ENCODE measurements around the gene MARK3.

Gene MARK3

DNA sequence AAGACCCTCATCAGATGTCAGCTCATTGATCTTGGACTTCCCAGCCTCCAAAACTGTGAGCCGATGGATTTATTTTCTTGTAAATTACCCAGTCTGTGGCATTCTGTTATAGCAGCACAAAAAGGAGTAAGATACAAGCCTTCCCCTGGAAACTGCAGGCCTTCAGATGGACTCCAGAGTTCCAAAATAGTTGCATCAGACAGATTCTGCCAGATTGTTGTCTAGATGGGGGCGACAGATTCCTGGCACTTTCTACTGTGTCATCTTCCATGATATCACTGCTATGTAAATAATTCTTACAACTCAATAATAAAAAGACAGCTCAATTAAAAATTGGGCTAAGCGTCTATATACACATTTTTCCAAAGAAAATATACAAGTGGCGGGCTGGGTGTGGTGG is 17.2 kb upstream of the MARK3 start:
- no peak for FAIRE-seq

DNA sequence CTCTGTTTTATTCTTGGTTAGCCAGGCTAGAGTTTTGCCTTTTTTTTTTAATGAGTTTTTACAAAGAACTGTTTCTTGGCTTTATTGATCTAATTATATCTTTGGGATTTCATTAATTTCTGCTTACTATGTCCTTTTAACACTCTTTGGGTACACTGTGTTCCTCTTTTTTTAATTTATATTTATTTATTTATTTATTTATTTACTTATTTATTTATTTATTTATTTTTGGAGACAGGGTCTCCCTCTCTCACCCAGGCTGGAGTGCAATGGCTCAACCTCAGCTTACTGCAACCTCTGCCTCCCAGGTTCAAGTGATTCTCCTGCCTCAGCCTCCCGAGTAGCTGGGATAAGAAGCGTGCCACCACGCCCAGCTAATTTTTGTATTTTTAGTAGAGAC is 15.1 kb upstream of the MARK3 start:
- FAIRE-seq: no peak

- no peak for FAIRE-seq
These were observed 13.2 kb upstream of the MARK3 start for GRCh38 chr14:103372017-103372416.

DNA sequence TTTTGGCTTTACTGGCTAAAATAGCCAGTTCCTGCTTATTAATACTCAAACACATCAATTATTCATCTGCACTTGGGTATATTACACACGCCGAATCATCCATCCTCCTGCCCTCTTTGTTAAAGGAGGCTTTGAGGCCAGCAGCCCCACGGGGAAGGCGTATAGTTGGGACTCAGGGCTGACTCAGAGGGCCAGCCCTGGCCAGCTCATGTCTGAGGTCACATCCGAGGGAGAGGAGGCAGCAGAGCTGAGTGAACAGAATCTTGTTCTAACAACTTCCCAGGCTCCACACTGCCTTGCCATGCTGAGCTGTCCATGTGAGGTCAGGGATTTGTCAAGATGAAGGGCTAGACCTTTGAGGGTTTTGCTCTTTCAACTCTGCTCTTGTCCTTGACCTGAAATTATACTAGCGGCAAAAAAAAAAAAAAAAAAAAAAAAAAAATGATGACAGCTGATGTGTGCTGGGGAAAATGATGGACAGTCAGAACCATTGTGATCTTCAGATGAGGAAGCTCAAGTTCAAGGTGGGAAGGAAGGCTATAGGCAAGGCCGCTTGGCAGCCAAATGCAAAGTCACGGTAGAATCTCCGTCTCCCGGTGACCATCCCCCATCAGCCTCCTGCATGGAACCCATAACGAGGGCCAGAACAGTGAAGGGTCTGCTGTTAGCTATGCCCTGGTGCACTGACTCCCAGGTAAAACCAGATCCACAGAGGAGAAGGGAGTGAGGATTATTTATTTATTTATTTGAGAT is 12.5 kb upstream of the MARK3 start:
- no peak for FAIRE-seq

DNA sequence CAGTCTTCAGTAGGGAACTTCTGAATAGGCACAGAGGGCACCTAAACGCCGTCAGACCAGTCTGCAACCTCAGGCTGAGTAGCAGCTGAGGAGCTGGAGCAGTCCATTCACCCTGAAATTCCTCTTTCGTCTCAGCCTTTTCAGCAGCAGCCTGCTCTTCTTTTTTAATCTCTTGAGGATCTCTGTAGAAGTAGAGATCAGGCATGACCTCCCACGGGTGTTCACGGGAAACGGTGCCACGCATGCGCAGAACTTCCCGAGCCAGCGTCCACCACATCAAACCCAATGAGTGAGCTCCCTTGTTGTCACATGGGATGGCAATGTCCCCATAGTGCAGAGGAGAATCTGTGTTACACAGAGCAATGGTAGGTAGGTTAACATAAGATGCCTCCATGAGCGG is 11.1 kb upstream of the MARK3 start:
- no peak for FAIRE-seq

DNA sequence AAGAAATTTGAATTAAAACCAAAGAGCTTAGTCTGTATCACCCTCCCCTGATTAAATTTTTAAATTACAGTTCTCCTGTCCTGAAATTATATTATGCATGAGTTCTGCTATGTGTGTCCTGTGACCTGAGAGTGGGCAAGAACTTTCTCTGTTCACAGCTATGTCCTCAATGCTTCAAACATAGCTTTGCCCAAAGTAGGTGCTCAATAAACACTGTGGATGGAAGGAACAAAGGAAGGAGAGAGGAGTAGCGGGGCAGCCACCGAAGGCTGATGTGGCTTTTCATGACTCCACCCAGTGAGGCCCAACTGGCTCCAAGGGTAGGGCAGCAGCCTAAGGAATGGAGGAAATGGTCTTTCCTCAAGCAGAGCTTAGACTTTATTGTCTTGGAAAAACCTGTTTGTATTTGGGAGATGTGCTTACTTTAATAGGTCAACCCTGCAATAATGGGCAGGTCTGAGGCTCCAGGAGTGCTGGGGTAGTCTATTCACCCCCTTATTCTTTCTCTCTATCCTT is 7.6 kb upstream of the MARK3 start:
- FAIRE-seq: no peak

DNA sequence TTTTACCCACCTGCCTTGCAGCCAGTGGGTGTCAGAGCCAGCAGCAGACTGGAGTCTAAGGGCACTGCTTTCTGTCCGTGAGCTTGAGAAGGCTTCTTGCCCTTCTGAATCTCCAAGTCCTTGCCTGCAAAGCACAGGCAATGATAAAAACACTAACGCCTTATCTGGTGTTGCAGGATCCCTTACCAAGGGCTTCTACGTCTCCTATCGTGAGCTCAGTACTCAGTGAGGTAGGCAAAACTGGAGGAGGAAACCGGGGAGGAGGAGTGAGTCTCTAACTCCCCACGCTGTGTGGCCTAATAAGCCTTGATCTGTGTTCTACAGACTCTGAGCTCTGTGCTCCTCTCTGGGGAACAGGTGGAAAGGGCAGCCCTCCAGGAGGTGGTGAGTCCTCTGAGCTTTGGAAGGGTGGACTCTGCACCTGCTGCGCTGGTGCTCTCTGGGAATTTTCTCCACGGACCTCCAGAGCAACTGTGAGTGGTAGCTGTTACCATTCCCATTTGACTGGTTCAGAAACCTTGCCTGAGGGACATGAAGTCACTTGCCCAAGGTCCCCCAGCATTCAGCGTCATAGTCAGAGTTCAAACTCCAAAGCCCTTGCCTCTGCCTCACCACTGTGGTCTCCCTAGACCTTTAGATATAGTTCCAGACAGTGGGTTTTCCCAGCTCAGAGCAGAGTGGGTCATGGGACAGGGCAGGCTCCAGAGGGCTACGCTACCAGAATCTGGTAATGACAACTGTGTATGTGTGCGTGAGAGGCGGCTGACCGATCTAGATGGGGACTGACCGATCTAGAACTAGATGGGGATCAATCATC is 7.0 kb upstream of the MARK3 start:
- no peak for FAIRE-seq

DNA sequence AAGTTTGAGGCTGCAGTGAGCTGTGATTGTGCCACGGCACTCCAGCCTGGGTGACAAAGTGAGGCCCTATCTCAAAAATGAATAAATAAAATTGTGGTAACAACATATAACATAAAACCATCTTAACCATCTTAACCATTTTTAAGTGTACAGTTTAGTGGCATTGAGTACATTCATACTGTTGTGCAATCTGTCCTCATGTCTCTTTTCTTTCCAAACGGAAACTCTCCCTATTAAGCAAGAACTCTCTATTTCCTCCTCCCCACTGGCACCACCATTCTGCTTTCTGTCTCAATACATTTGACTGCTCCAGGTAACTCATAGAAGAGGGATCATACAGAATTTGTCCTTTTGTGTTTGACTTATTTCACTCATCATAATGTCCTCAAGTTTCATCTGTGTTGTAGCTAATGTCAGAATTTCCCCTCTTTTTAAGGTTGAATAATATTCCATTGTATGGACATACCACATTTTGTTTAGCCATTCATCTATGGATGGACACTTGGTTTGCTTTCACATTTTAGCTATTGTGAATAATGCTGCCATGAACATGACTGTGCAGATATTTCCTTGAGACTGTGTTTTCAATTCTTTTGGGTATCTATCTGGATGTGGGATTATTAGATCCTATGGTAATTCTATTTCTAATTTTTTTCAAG is 4.4 kb upstream of the MARK3 start:
- FAIRE-seq: no peak

DNA sequence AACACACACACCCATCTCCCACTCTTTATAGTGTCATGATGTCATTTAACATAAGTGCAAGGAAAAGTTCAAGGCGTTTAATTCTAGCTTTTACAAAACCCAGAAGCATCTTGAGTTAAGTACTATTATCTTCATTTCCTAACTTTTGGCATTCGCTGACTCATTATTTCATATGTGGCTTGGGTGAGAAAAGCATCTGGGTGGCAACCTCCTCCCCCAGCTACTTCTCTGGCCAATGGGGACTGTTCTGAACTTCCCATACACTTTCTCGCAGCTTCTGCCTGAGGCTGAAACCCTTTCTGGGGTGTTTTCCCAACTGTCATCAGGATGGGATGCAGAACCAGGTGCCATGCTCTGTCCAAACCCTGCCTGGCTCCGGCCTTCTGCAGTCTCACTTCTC is 2.8 kb upstream of the MARK3 start:
- FAIRE-seq: no peak

DNA sequence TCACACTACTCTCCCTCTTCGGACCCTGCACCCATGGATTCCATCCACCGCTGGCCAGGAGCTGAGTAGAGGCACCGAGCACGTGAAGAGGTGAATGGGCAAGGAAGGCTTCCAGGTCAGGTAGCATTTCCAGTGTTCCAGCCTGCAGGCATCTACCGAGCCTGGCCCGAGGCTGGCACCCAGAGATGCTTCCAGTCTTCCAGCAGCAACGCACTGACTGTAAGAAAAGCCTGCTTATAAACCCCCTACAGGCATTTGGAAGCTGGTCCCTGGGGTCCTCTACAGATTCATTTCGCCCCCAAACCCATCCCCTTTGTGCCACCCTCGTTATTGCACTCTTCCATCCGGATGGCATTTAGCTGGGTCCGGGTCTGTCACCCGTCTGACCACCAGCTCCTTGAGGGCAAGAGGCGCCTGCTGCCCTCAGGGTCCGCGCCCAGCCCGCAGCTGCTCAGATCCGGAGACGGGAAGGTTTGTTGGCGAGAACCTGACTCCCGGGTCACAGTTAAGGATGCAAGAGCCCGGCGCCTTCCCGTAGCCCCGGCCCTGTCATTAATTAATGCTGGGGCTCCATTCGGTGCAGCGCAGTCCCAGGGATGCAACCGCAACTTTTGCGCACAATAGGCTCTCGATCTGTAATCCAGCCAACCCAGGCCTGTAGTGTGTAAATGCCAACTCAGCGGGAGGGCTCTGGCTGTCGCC is 614 bp upstream of the MARK3 start:
- no peak for FAIRE-seq

GRCh38 chr14:103385929-103386712 is 906 bp downstream of the MARK3 start:
- FAIRE-seq: no peak

DNA sequence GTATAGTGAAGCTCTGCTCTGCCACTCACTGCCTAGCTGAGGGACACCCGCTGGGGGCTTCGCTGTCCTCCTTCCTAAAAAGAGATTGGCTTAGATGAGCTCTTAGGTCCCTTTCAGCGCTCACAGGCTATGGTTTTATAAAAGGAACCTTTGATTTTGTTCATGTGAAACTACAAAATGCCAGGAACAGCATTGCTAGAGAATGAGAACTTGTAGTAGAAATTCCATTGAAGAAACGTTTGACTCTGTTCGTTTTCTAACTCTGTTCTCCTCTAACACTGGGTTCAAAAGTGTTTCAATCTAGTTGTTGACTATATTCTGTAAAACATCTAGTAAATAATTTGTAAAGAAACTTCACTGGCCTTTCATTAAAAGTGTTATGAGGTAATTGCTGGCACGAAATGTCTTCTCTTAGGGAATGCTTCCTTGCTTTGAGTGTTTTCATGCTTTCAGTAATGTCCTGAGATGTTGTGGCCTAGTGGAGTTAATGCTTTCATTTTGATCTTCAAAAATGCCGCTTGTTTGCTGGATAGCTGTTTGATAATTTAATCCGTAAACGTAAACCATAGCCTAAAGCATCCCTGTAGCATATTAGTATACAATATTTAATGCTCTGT is 1.6 kb downstream of the MARK3 start:
- FAIRE-seq: no peak

- FAIRE-seq: no peak
These were observed 3.4 kb downstream of the MARK3 start for GRCh38 chr14:103388664-103389063.

GRCh38 chr14:103390605-103391004 is 5.4 kb downstream of the MARK3 start:
- no peak for FAIRE-seq

DNA sequence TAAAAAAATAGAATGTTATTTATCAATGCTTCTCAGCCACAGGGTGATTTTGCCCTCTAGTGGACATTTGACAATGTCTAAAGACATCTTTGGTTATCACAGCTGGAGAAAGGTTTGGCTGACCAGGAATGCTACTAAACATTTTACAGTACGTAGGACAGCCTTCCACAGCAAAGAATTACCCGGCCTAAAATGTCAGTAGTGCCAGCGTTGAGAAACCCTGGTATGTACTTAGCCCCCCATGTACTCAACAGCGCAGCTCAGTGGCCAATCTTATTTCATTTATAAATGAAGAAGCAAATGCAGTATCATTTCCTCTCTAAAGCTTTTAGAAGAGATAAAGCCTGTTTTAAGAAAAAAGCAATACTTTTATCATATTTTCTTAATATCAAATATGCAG is 5.8 kb downstream of the MARK3 start:
- peak; percentile 23 for FAIRE-seq

DNA sequence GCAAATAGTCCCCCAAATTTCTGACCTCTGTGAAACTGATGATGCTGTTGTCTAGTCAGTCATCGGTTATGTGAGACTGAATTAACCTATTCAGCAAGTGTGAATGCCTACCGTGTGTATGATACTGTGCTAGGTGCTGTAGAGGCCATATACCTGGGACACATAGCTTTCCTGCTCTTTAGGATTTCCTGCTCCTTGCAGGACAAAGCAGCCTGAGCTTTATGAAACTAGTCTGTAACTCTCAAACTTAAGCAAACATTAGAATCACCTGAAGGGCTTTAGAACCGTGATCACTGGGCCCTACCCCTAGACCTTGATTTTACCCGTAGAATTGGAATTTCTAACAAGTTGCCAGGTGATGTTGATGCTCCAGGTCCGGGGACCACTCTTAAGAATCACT is 6.9 kb downstream of the MARK3 start:
- no peak for FAIRE-seq

GRCh38 chr14:103392572-103392971 is 7.4 kb downstream of the MARK3 start:
- FAIRE-seq: no peak

GRCh38 chr14:103393070-103393469 is 7.9 kb downstream of the MARK3 start:
- FAIRE-seq: no peak

GRCh38 chr14:103393676-103394626 is 8.7 kb downstream of the MARK3 start:
- FAIRE-seq: no peak

DNA sequence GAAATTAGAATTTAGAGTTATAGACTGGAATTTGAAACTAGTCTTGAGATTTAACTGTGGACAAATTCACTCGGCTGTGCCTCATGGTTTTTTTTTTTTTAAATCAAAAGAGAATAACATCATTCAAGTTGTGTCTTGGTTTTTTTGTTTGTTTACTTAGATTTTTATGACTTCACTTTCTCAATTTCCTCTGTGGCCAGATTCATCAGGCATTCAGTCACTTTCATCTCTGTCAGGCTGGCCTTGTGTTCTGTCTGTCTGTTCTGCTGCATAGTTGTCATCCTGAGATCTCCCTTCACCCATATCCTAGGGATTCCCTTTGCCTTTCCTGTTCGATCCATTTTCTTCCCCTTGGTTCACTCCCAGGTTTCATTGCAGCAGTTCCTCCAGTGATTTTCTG is 10.0 kb downstream of the MARK3 start:
- no peak for FAIRE-seq

- FAIRE-seq: no peak
These were observed 11.2 kb downstream of the MARK3 start for GRCh38 chr14:103396463-103396862.

Measured in A204.1 (cell line).